Caco-2 (cell line): ENCODE results near the gene SIX3. TPM values are rescaled to one million over a fixed set of nuclear protein-coding genes. Genes with fewer than 3 reads are reported as not detected.

Experiments
- BruUV-seq: library from RNA; stranded (reverse); fragments of 400-500 nt; replicated peaks from 2 replicates; lab custom pipeline; 2021; lab: Mats Ljungman, UMichigan
- CTCF ChIA-PET: fragments of 300-600 bp; sonication (Branson Sonifier 250); formaldehyde crosslinking; loops from one replicate; lab custom pipeline; 2022; ENCODE audit warnings: antibody characterized with exemption; lab: Charles Lee
- POLR2A ChIA-PET: fragments of 300-600 bp; sonication (Branson Sonifier 250); formaldehyde crosslinking; loops from one replicate; lab custom pipeline; 2022; ENCODE audit warnings: antibody characterized with exemption; lab: Charles Lee
- DNase-seq, 2 experiments: peaks; one replicate each; pipeline versions ENCODE4 v3.0.0 to v3.0.0-alpha.2; 2020 to 2022
- H3K27me3 ChIP-seq: replicated peaks from 2 replicates; pipeline ENCODE4 v1.6.0; 2011; ENCODE audit warnings: low read length; ENCODE audit not compliant: control insufficient read depth, insufficient read depth
- H3K36me3 ChIP-seq: 2 replicates; pipeline ENCODE4 v1.5.1; 2011; ENCODE audit warnings: low read length; ENCODE audit not compliant: control insufficient read depth, insufficient read depth
- H3K4me1 ChIP-seq: fragments of 250-450 bp; sonication (Bioruptor Pico); 2 replicates; pipeline ENCODE4 v1.5.1; 2020; ENCODE audit warnings: mild to moderate bottlenecking
- H3K4me3 ChIP-seq: 2 replicates; pipeline ENCODE4 v1.5.1; 2011; ENCODE audit warnings: low read depth, mild to moderate bottlenecking, control low read depth, low read length
- H3K9me3 ChIP-seq: fragments of 250-450 bp; sonication (Bioruptor Pico); 2 replicates; pipeline ENCODE4 v1.5.1; 2020; ENCODE audit warnings: mild to moderate bottlenecking, moderate library complexity
- H3K27ac Mint-ChIP-seq: one replicate; pipeline ENCODE4 v1.8.0; 2022; ENCODE audit warnings: mixed read lengths; ENCODE audit not compliant: unreplicated experiment
- H3K27me3 Mint-ChIP-seq: one replicate; pipeline ENCODE4 v1.8.0; 2022; ENCODE audit warnings: mixed read lengths; ENCODE audit not compliant: insufficient read depth, unreplicated experiment
- H3K36me3 Mint-ChIP-seq: one replicate; pipeline ENCODE4 v1.8.0; 2022; ENCODE audit warnings: mild to moderate bottlenecking, mixed read lengths; ENCODE audit not compliant: insufficient read depth, unreplicated experiment
- H3K4me1 Mint-ChIP-seq: one replicate; pipeline ENCODE4 v1.8.0; 2022; ENCODE audit warnings: low read depth, mixed read lengths; ENCODE audit not compliant: unreplicated experiment
- H3K4me3 Mint-ChIP-seq: one replicate; pipeline ENCODE4 v1.8.0; 2022; ENCODE audit warnings: mild to moderate bottlenecking, moderate library complexity, mixed read lengths; ENCODE audit not compliant: unreplicated experiment
- H3K9me3 Mint-ChIP-seq: one replicate; pipeline ENCODE4 v1.8.0; 2022; ENCODE audit warnings: mixed read lengths; ENCODE audit not compliant: unreplicated experiment
- intact Hi-C: fragments of 100-400 bp; cut with micrococcal nuclease; formaldehyde crosslinking; loops from one replicate; pipeline ENCODE4 v1.10.0; 2022; ENCODE audit not compliant: unreplicated experiment
- total RNA-seq: library from RNA; stranded (reverse); gene quantifications from 2 replicates; pipeline ENCODE4 v1.2.3, GENCODE V29; 2022
- TF ChIP-seq, protein P1 (sequence below), 2 experiments: fragments of 200-600 bp in 1 of 2; IDR thresholded peaks; 1 replicate in 1 of 2; 2 replicates in 1 of 2; pipeline versions ENCODE4 v1.5.1 to v1.8.0; 2011 to 2022; ENCODE audit warnings: antibody characterized with exemption in 1 of 2, control low read depth in 1 of 2, inconsistent platforms in 1 of 2, low read depth in 1 of 2, low read length in 1 of 2, mild to moderate bottlenecking in 1 of 2, moderate library complexity in 1 of 2; ENCODE audit not compliant: insufficient read depth in 1 of 2, severe bottlenecking in 1 of 2, unreplicated experiment in 1 of 2

SIX3 gene
- total RNA-seq, 1 experiment from 2014 or later, result not detected

DNA sequence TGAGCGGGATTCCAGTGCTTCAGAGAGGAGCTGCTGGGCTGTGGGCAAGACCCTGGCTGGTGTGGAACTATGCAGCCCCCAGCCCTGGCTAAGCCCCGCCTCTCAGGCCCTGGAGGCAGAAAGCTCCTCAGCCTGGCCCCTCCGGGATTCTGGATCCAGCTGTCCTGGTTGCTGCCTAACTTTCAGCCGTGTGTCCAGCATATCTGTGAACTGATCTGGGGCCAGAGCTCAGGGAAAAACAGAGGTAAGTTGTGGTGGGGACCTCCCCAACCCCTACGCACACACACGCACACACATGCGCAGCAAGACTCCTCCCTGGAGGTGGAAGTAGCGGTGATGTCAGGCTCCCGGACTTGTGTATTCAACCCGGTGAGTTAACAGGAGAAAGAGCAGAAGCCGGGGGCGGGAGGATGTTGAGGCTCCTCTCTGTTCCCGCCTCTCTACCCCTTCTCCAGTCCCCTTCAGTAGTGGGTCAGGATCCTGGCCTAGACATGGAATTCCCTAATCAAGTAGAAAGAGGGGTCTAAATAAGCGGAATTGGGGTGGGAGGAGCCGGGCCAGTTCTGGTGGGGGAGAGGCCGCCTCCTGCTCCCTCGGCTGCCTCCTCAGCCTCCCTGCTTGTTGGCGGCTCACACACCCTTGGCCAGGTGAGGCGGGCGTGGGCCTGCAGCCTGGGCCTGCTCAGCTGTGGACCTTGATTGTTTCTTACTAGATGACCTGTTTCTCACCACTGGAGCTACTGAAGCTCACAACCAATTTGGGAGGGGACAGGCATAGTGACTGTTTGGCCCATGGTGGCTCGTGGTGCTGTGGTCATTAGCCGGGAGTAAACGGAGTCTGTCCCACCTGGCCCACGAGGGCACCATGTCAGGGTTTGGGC, 34.3 kb downstream of the SIX3 start:
- Mint-ChIP-seq H3K27me3 (no peaks in the 10 kb centered on the region), H3K4me1 (no peaks in the 10 kb centered on the region)
- CTCF ChIA-PET, result no interaction called here

DNA sequence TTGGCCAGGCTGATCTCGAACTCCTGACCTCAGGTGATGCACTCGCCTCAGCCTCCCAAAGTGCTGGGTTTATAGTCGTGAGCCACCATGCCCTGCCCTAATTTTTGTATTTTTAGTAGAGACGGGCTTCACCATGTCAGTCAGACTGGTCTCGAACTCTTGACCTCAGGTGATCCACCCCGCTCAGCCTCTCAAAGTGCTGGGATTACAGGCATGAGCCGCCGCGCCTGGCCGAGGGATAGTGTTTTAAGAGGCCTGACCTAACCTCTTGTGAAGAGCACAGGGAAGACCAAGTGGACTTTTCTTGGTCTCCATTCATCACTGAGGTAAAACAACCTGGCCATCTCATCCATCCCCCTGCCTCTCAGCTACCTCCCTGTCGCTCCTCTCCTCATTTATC, 38.1 kb downstream of the SIX3 start:
- Mint-ChIP-seq H3K36me3 (no peaks in the 10 kb centered on the region), H3K9me3 (no peaks in the 10 kb centered on the region), H3K4me1 (no peaks in the 10 kb centered on the region), H3K27me3 (no peaks in the 10 kb centered on the region), H3K4me3 (no peak overlapping the region), H3K27ac (no peak overlapping the region)
- ChIA-PET CTCF (no interaction called here), POLR2A (no interaction called here)
- BruUV-seq, result no TSS peak
- DNase-seq, result no peak
- no peaks in the 10 kb centered on the region for H3K9me3 ChIP-seq
- H3K4me1 ChIP-seq, result no peaks in the 10 kb centered on the region
- H3K36me3 ChIP-seq, result no peaks in the 10 kb centered on the region
- TF ChIP-seq, protein P1, sequence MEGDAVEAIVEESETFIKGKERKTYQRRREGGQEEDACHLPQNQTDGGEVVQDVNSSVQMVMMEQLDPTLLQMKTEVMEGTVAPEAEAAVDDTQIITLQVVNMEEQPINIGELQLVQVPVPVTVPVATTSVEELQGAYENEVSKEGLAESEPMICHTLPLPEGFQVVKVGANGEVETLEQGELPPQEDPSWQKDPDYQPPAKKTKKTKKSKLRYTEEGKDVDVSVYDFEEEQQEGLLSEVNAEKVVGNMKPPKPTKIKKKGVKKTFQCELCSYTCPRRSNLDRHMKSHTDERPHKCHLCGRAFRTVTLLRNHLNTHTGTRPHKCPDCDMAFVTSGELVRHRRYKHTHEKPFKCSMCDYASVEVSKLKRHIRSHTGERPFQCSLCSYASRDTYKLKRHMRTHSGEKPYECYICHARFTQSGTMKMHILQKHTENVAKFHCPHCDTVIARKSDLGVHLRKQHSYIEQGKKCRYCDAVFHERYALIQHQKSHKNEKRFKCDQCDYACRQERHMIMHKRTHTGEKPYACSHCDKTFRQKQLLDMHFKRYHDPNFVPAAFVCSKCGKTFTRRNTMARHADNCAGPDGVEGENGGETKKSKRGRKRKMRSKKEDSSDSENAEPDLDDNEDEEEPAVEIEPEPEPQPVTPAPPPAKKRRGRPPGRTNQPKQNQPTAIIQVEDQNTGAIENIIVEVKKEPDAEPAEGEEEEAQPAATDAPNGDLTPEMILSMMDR (IDR thresholded peaks at IDR 0.05; ENCODE audit: insufficient read depth in 1 of 2, low read depth in 1 of 2, low read length in 1 of 2, severe bottlenecking in 1 of 2, unreplicated experiment in 1 of 2), result no peak
- no peaks in the 10 kb centered on the region for H3K27me3 ChIP-seq
- H3K4me3 ChIP-seq, result no peak overlapping the region
- intact Hi-C loops, result no loop called here

More for the DNA sequence above, 34.3 kb downstream of the SIX3 start:
- TF ChIP-seq, protein P1 (IDR thresholded peaks at IDR 0.05; ENCODE audit: insufficient read depth in 1 of 2, low read depth in 1 of 2, low read length in 1 of 2, severe bottlenecking in 1 of 2, unreplicated experiment in 1 of 2), result no peak
- Histone ChIP-seq H3K27me3 (no peaks in the 10 kb centered on the region), H3K4me3 (no peak overlapping the region), H3K4me1 (no peaks in the 10 kb centered on the region), H3K36me3 (no peaks in the 10 kb centered on the region), H3K9me3 (no peaks in the 10 kb centered on the region)
- intact Hi-C loops, result no loop called here
- POLR2A ChIA-PET, result no interaction called here
- Mint-ChIP-seq H3K4me3 (no peak overlapping the region), H3K27ac (no peak overlapping the region), H3K9me3 (no peaks in the 10 kb centered on the region), H3K36me3 (no peaks in the 10 kb centered on the region)
- DNase-seq, result no peak
- no TSS peak for BruUV-seq

DNA sequence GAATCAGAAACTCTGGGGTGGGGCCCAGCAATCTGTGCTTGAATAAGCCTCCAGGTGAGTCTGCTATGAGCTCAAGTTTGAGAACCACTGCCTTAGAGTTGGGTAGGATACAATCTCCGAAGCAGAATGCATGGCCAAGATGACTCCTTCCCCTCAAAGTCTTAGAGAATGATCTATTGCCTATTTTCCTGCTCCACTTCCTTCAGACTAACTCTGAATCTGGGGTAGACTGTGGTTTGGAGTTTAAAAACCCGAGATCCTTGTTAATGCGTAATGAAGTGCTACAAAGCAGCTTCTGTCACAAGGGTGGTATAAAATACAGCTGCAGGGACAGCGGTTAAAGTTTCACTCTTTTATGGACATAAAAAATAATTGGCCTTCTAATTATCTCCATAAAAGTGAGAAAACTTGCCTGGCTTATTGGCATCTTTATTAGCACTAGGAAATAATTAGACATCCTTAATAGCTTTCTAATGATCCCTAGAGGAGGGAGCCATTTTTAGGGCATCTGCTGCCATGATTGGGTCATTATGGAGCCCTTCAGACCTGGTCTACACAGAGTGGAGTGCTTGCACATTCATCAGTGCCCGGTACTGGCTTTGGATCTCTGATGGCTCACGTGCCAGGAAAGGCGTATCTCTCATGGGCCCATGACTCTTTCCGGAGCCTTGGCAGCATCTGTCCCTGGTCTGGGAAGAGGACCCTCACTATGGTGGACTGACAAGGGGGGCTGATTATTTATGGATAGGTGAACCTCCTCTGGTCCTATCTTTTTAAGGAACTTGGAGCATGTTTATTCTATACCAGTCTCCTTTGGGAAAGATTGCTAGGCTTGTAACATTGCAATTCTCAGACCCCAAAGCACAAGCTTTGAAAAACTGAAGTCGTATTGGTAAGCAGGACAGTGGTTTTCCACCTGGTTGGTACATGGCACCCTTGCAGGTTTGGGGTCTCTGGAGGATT, 39.5 kb downstream of the SIX3 start:
- H3K9me3 ChIP-seq, result no peaks in the 10 kb centered on the region
- TF ChIP-seq, protein P1 (IDR thresholded peaks at IDR 0.05; ENCODE audit: insufficient read depth in 1 of 2, low read depth in 1 of 2, low read length in 1 of 2, severe bottlenecking in 1 of 2, unreplicated experiment in 1 of 2), result no peak
- no peaks in the 10 kb centered on the region for H3K4me1 Mint-ChIP-seq
- H3K27me3 ChIP-seq, result no peaks in the 10 kb centered on the region
- no peak overlapping the region for H3K4me3 ChIP-seq
- CTCF ChIA-PET, result interaction anchor here (0.6 to 2.4 kb wide), 4 partner anchors 8 to 568 kb away, joined by 4 to 10 read pairs (median 7); no protein-coding TSS in a partner anchor
- POLR2A ChIA-PET, result no interaction called here
- H3K36me3 Mint-ChIP-seq, result no peaks in the 10 kb centered on the region
- H3K27me3 Mint-ChIP-seq, result no peaks in the 10 kb centered on the region
- no peaks in the 10 kb centered on the region for H3K9me3 Mint-ChIP-seq
- H3K4me1 ChIP-seq, result no peaks in the 10 kb centered on the region
- no peaks in the 10 kb centered on the region for H3K36me3 ChIP-seq
- no peak overlapping the region for H3K4me3 Mint-ChIP-seq
- H3K27ac Mint-ChIP-seq, result no peak overlapping the region
- no peak for DNase-seq
- BruUV-seq, result no TSS peak
- intact Hi-C loops, result loop anchor here (1.0 to 2.0 kb wide), 3 partner anchors 460 to 597 kb away; no protein-coding TSS in a partner anchor
